ENCODE data around the gene EIF4E1B.
A peak's percentile ranks its signal among the peaks of the same experiment; 100 is the strongest.

EIF4E1B gene

GRCh38 chr5:176628406-176629228 lies 1.9 kb upstream of the EIF4E1B start:
- DNase-seq: no peak

- DNase-seq: no peak
These were observed 1.1 kb upstream of the EIF4E1B start for GRCh38 chr5:176629317-176629852.

- no peak for DNase-seq
These were observed 277 bp downstream of the EIF4E1B start for GRCh38 chr5:176630681-176631222.

- no peak for DNase-seq
These were observed 1.1 kb downstream of the EIF4E1B start for GRCh38 chr5:176631383-176632200.

- DNase-seq: no peak
These were observed 2.3 kb downstream of the EIF4E1B start for GRCh38 chr5:176632745-176633144.

- no peak for DNase-seq
These were observed 3.1 kb downstream of the EIF4E1B start for GRCh38 chr5:176633598-176633997.

- no peak for DNase-seq
These were observed 6.0 kb downstream of the EIF4E1B start for GRCh38 chr5:176636426-176636825.

GRCh38 chr5:176637556-176637955 lies 7.1 kb downstream of the EIF4E1B start:
- no peak for DNase-seq

GRCh38 chr5:176638437-176638836 lies 8.0 kb downstream of the EIF4E1B start:
- DNase-seq: no peak

GRCh38 chr5:176639208-176639607 lies 8.7 kb downstream of the EIF4E1B start:
- DNase-seq: no peak

GRCh38 chr5:176639981-176640380 lies 9.5 kb downstream of the EIF4E1B start:
- no peak for DNase-seq

- DNase-seq: no peak
These were observed 10.1 kb downstream of the EIF4E1B start for GRCh38 chr5:176640616-176641015.

GRCh38 chr5:176642675-176643490 lies 12.4 kb downstream of the EIF4E1B start:
- DNase-seq: no peak

GRCh38 chr5:176643491-176644219 lies 13.2 kb downstream of the EIF4E1B start:
- no peak for DNase-seq

- DNase-seq: no peak
These were observed 13.8 kb downstream of the EIF4E1B start for GRCh38 chr5:176644294-176644693.

- DNase-seq: no peak
These were observed 14.6 kb downstream of the EIF4E1B start for GRCh38 chr5:176644878-176645670.

GRCh38 chr5:176646049-176646706 lies 15.7 kb downstream of the EIF4E1B start:
- DNase-seq: no peak

- DNase-seq: no peak
These were observed 16.2 kb downstream of the EIF4E1B start for GRCh38 chr5:176646707-176647029.

GRCh38 chr5:176647030-176647842 lies 16.8 kb downstream of the EIF4E1B start, which contains the start of gene TSPAN17:
TSS of gene TSPAN17 (plus strand) at chr5:176647484. CDS start at chr5:176647616, 132 bp downstream.
- DNase-seq: peak; percentile 92

All from NCI-H1436 (cell line).